HepG2 (cell line): Measurements from ENCODE around the gene ZNF568. TPM values are rescaled to one million over a fixed set of nuclear protein-coding genes. Genes with fewer than 3 reads are reported as not detected.
A peak's percentile ranks its signal among the peaks of the same experiment; 100 is the strongest.

Experiments
- ATAC-seq: fragments of 200-7000 bp; cut with Tn5 transposase; 3 replicates; pipeline ENCODE4 v1.9.1; 2020; ENCODE audit warnings: mild to moderate bottlenecking, moderate library complexity
- BruUV-seq: library from RNA; stranded (reverse); fragments of 400-500 nt; replicated peaks from 2 replicates; lab custom pipeline; 2021; lab: Mats Ljungman, UMichigan
- CTCF ChIA-PET: fragments of 300-600 bp; formaldehyde crosslinking; extraction: SDS; loops from one replicate; lab custom pipeline; 2021; ENCODE audit warnings: low total read pairs, inconsistent platforms, low intra/inter-chr PET ratio; lab: Yijun Ruan, JAX
- POLR2A ChIA-PET: fragments of 350-600 bp; sonication (Branson Sonifier 250); formaldehyde crosslinking; loops from one replicate; lab custom pipeline; 2020; ENCODE audit warnings: antibody characterized with exemption, inconsistent platforms; lab: Yijun Ruan, JAX
- DNase-seq: peaks from one replicate; pipeline ENCODE4 v3.0.0-alpha.2; 2015; ENCODE audit warnings: low spot score
- FAIRE-seq: peaks from 3 replicates; lab custom pipeline; 2011; peaks lifted over from hg19 to GRCh38; lab: Jason Lieb, UNC
- H2AFZ ChIP-seq: one replicate; pipeline ENCODE4 v1.6.1; 2011; ENCODE audit warnings: low read length, inconsistent platforms
- H3K27ac ChIP-seq: fragments of 300-600 bp; 3 replicates; pipeline ENCODE4 v1.8.0; 2011; ENCODE audit warnings: mixed run types, mild to moderate bottlenecking, mixed read lengths, low read length, inconsistent platforms; ENCODE audit not compliant: insufficient read depth; ENCODE audit errors: extremely low read length
- H3K27me3 ChIP-seq, 2 experiments: fragments of 200-600 bp in 1 of 2; 2 replicates in 1 of 2; 3 replicates in 1 of 2; pipeline versions ENCODE4 v1.6.0 to v1.8.0; 2011; ENCODE audit warnings: low read length in 2 of 2, mild to moderate bottlenecking in 2 of 2, moderate library complexity in 2 of 2, inconsistent platforms in 1 of 2; ENCODE audit not compliant: insufficient read depth in 2 of 2, control insufficient read depth in 1 of 2
- H3K36me3 ChIP-seq, 2 experiments: fragments of 200-600 bp in 1 of 2; replicated peaks in 1 of 2; 2 replicates in 1 of 2; 3 replicates in 1 of 2; pipeline versions ENCODE4 v1.5.1 to v1.8.0; 2011; ENCODE audit warnings: low read length in 2 of 2, inconsistent platforms in 1 of 2; ENCODE audit not compliant: insufficient read depth in 2 of 2, control insufficient read depth in 1 of 2
- H3K4me1 ChIP-seq: 2 replicates; pipeline ENCODE4 v1.5.1; 2012; ENCODE audit warnings: low read length, inconsistent platforms; ENCODE audit not compliant: insufficient read depth
- H3K4me2 ChIP-seq: 2 replicates; pipeline ENCODE4 v1.6.0; 2011; ENCODE audit warnings: low read depth, low read length, inconsistent platforms
- H3K4me3 ChIP-seq, 3 experiments: fragments of 200-600 bp in 1 of 3; sonication (generic), shearing (Covaris generic) in 1 of 3; replicated peaks in 1 of 3; 2 replicates each; pipeline ENCODE4 v1.5.1; 2011 to 2016; ENCODE audit warnings: low read length in 3 of 3, inconsistent platforms in 2 of 3, low read depth in 2 of 3, mild to moderate bottlenecking in 2 of 3, control low read depth in 1 of 3, mixed read lengths in 1 of 3; ENCODE audit not compliant: insufficient read depth in 1 of 3
- H3K79me2 ChIP-seq: one replicate; pipeline ENCODE4 v1.6.1; 2011; ENCODE audit warnings: low read length, inconsistent platforms; ENCODE audit not compliant: insufficient read depth
- H3K9ac ChIP-seq: 2 replicates; pipeline ENCODE4 v1.6.0; 2011; ENCODE audit warnings: mild to moderate bottlenecking, low read depth, low read length, inconsistent platforms; ENCODE audit not compliant: insufficient read depth
- H3K9me3 ChIP-seq: 2 replicates; pipeline ENCODE4 v1.5.1; 2012; ENCODE audit warnings: mild to moderate bottlenecking, low read length
- H4K20me1 ChIP-seq: 2 replicates; pipeline ENCODE4 v1.6.0; 2011; ENCODE audit warnings: inconsistent platforms, mild to moderate bottlenecking, low read length, moderate library complexity; ENCODE audit not compliant: insufficient read depth
- CSRNP1 ChIP-seq: sonication (generic); formaldehyde crosslinking; IDR thresholded peaks from 2 replicates; pipeline ENCODE4 v1.8.1; 2023; ENCODE audit warnings: mild to moderate bottlenecking, missing genetic modification reagents
- MED13 ChIP-seq: sonication (generic); formaldehyde crosslinking; IDR thresholded peaks from 2 replicates; pipeline ENCODE4 v1.5.0; 2020; ENCODE audit warnings: missing genetic modification reagents
- PITX1 ChIP-seq: sonication (generic); formaldehyde crosslinking; IDR thresholded peaks from 2 replicates; pipeline ENCODE4 v1.5.1; 2020; ENCODE audit warnings: mild to moderate bottlenecking, missing genetic modification reagents
- ZBTB1 ChIP-seq: sonication (generic); formaldehyde crosslinking; IDR thresholded peaks from 2 replicates; pipeline ENCODE4 v1.4.0; 2020; ENCODE audit warnings: missing genetic modification reagents, borderline replicate concordance
- ZFX ChIP-seq: sonication (generic); formaldehyde crosslinking; IDR thresholded peaks from 2 replicates; pipeline ENCODE4 v1.4.0; 2020; ENCODE audit warnings: mild to moderate bottlenecking, low read depth, missing genetic modification reagents, moderate library complexity
- ZNF274 ChIP-seq: sonication (generic); formaldehyde crosslinking; IDR thresholded peaks from 2 replicates; pipeline ENCODE4 v1.5.1; 2020; ENCODE audit warnings: mild to moderate bottlenecking, missing genetic modification reagents
- WGBS: methylation state at CpG from one replicate; pipeline ENCODE4 v1.1.6; 2017; ENCODE audit warnings: low lambda C conversion rate; 5-methylcytosine and 5-hydroxymethylcytosine counted together
- in situ Hi-C: cut with HindIII; loops from 2 replicates; pipeline ENCODE4 v1.10.0; 2017; ENCODE audit warnings: low pct_unique_long_range_greater_than_20kb; ENCODE audit not compliant: extremely low pct_ligation_motif_present
- intact Hi-C: fragments of 100-400 bp; cut with micrococcal nuclease; formaldehyde crosslinking; loops from one replicate; pipeline ENCODE4 v1.10.0; 2022; ENCODE audit not compliant: unreplicated experiment
- polyA plus RNA-seq, 8 experiments: library from polyadenylated mRNA; depleted of rRNA in 3 of 8; stranded (reverse) in 7 of 8; unstranded in 1 of 8; fragments of >200 nt; fragmentation: Illumina TruSeq in 4 of 8; extraction: Trizol in 4 of 8; gene quantifications; 2 replicates each; pipeline versions ENCODE4 v1.2.1 to v1.2.3, GENCODE V29; 2011 to 2016; ENCODE audit warnings: low read depth in 4 of 8, missing spikeins in 1 of 8, mixed read lengths in 1 of 8; ENCODE audit not compliant: insufficient read depth in 1 of 8
- total RNA-seq, 5 experiments: library from RNA; depleted of rRNA; stranded (reverse); fragments of >200 nt; fragmentation: Illumina TruSeq; extraction: Trizol; gene quantifications; 2 replicates each; pipeline ENCODE4 v1.2.3, GENCODE V29; 2016; ENCODE audit warnings: low read depth in 1 of 5

The ZNF568 gene
- total and polyA plus RNA-seq, 2 of the 13 experiments (the other 11 are each of a cell fraction or from before 2014, with no cell fraction given): 0.15 to 1.00 TPM

- no peak for TF ChIP-seq ZBTB1
- TF ChIP-seq ZFX (CRISPR knock-in tag): peak; percentile 55
- TF ChIP-seq PITX1: no peak
- TF ChIP-seq CSRNP1: no peak
Measured at GRCh38 chr19:36915992-36916830, at the start of gene ZNF568, which contains the start of gene ZNF829 (continued).

DNA sequence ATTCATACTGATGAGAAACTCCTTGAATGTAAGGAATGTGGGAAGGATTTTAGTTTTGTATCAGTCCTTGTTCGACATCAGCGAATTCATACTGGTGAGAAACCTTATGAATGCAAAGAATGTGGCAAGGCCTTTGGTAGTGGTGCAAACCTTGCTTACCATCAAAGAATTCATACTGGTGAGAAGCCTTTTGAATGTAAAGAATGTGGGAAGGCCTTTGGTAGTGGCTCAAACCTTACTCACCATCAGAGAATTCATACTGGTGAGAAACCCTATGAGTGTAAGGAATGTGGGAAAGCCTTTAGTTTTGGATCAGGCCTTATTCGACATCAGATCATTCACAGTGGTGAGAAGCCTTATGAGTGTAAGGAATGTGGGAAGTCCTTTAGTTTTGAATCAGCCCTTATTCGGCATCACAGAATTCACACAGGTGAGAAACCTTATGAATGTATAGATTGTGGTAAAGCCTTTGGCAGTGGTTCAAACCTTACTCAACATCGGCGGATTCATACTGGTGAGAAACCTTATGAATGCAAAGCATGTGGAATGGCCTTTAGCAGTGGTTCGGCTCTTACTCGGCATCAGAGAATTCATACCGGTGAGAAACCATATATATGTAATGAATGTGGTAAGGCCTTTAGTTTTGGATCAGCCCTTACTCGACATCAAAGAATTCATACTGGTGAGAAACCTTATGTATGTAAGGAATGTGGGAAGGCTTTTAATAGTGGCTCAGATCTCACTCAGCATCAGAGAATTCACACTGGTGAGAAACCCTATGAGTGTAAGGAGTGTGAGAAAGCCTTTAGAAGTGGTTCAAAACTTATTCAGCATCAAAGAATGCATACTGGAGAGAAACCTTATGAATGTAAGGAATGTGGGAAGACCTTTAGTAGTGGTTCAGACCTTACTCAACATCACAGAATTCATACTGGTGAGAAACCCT is 38.9 kb upstream of the ZNF568 start:
- peaks cover 93% of the 10 kb centered on the region for H3K9me3 ChIP-seq
- DNase-seq (no peak), FAIRE-seq (no peak), ATAC-seq (no peak)
- no TSS peak for BruUV-seq
- intact Hi-C loops: no loop called here
- H3K9ac ChIP-seq: no peak overlapping the region
- H3K27me3 ChIP-seq: no peaks in the 10 kb centered on the region
- no peaks in the 10 kb centered on the region for H3K79me2 ChIP-seq
- H3K4me2 ChIP-seq: no peak overlapping the region
- TF ChIP-seq ZNF274 (peak; percentile 93), MED13 (no peak)
- H3K4me1 ChIP-seq: no peaks in the 10 kb centered on the region
- H3K27ac ChIP-seq: no peak overlapping the region
- no peaks in the 10 kb centered on the region for H4K20me1 ChIP-seq
- H3K4me3 ChIP-seq: no peak overlapping the region
- H2AFZ ChIP-seq: no peak overlapping the region
- ChIA-PET CTCF (no interaction called here), POLR2A (no interaction called here)
- peaks cover 3 to 9% of the 10 kb centered on the region in 2 experiments; a peak in 3 of 5 replicates for H3K36me3 ChIP-seq
- in situ Hi-C loops: no loop called here
- WGBS: 94% methylated on average over 10 of the region's 10 CpGs
